CD14-positive monocyte (primary cell): ENCODE data around the gene GNRHR. TPM values are rescaled to one million over a fixed set of nuclear protein-coding genes. Genes with fewer than 3 reads are reported as not detected.

Source experiments
- DNase-seq, 3 donors: peaks; one replicate each; pipeline ENCODE4 v3.0.0-alpha.2; 2011 to 2022
- H2AFZ ChIP-seq: 2 replicates; pipeline ENCODE4 v1.6.0; 2012; ENCODE audit warnings: mild to moderate bottlenecking, low read depth, low read length, inconsistent platforms; ENCODE audit not compliant: insufficient read depth, poor library complexity, severe bottlenecking
- H3K27ac ChIP-seq, 2 donors: 1 replicate in 1 of 2; 2 replicates in 1 of 2; pipeline ENCODE4 v1.5.1; 2012 to 2013; ENCODE audit warnings: low read length in 2 of 2, control low read depth in 1 of 2, inconsistent platforms in 1 of 2, low read depth in 1 of 2, mild to moderate bottlenecking in 1 of 2
- H3K27me3 ChIP-seq, 2 donors: one replicate each; pipeline versions ENCODE4 v1.6.0 to v1.6.1; 2011 to 2013; ENCODE audit warnings: low read length in 2 of 2; ENCODE audit not compliant: control insufficient read depth in 2 of 2, insufficient read depth in 2 of 2
- H3K36me3 ChIP-seq, 2 donors: replicated peaks in 1 of 2; 1 replicate in 1 of 2; 2 replicates in 1 of 2; pipeline versions ENCODE4 v1.5.1 to v1.6.1; 2012 to 2013; ENCODE audit warnings: low read length in 2 of 2, control low read depth in 1 of 2, inconsistent platforms in 1 of 2, mild to moderate bottlenecking in 1 of 2; ENCODE audit not compliant: insufficient read depth in 2 of 2, control insufficient read depth in 1 of 2
- H3K4me1 ChIP-seq, 2 donors: 1 replicate in 1 of 2; 2 replicates in 1 of 2; pipeline versions ENCODE4 v1.5.1 to v1.6.1; 2012 to 2013; ENCODE audit warnings: low read length in 2 of 2, control low read depth in 1 of 2, inconsistent platforms in 1 of 2, mild to moderate bottlenecking in 1 of 2, moderate library complexity in 1 of 2; ENCODE audit not compliant: insufficient read depth in 2 of 2, control insufficient read depth in 1 of 2
- H3K4me2 ChIP-seq: replicated peaks from 2 replicates; pipeline ENCODE3; 2012; ENCODE audit warnings: low read length, moderate library complexity, mild to moderate bottlenecking; ENCODE audit not compliant: poor library complexity, severe bottlenecking; ENCODE audit errors: extremely low read depth
- H3K4me3 ChIP-seq, 3 experiments: fragments of 200-600 bp in 1 of 3; sonication (generic) in 1 of 3; replicated peaks in 1 of 3; 1 replicate in 2 of 3; 2 replicates in 1 of 3; pipeline ENCODE4 v1.5.1; 2011 to 2013; ENCODE audit warnings: low read length in 3 of 3, mild to moderate bottlenecking in 3 of 3, control low read depth in 2 of 3, low read depth in 2 of 3, inconsistent platforms in 1 of 3, moderate library complexity in 1 of 3
- H3K79me2 ChIP-seq: 2 replicates; pipeline ENCODE4 v1.6.0; 2012; ENCODE audit warnings: mild to moderate bottlenecking, control low read depth, inconsistent platforms, low read length, moderate library complexity; ENCODE audit not compliant: insufficient read depth
- H3K9ac ChIP-seq: 2 replicates; pipeline ENCODE4 v1.6.0; 2017; ENCODE audit warnings: low read length, mild to moderate bottlenecking; ENCODE audit not compliant: insufficient read depth, poor library complexity, severe bottlenecking
- H3K9me3 ChIP-seq, 2 donors: replicated peaks in 1 of 2; 1 replicate in 1 of 2; 2 replicates in 1 of 2; pipeline versions ENCODE4 v1.5.1 to v1.6.1; 2012 to 2013; ENCODE audit warnings: low read length in 2 of 2, control low read depth in 1 of 2; ENCODE audit not compliant: control insufficient read depth in 1 of 2, insufficient read depth in 1 of 2
- H4K20me1 ChIP-seq: 2 replicates; pipeline ENCODE4 v1.6.0; 2012; ENCODE audit warnings: mild to moderate bottlenecking, low read length, control low read depth, moderate library complexity; ENCODE audit not compliant: insufficient read depth
- H3K27ac Mint-ChIP-seq, 7 donors: one replicate each; pipeline ENCODE4 v1.8.0; 2020; ENCODE audit warnings: mild to moderate bottlenecking in 7 of 7, mixed read lengths in 7 of 7, moderate library complexity in 6 of 7, inconsistent platforms in 2 of 7
- H3K27me3 Mint-ChIP-seq, 3 donors: one replicate each; pipeline ENCODE4 v1.8.0; 2021 to 2022; ENCODE audit warnings: low read depth in 3 of 3, mild to moderate bottlenecking in 3 of 3, mixed read lengths in 3 of 3, moderate library complexity in 3 of 3, inconsistent platforms in 1 of 3
- H3K36me3 Mint-ChIP-seq, 2 donors: one replicate each; pipeline ENCODE4 v1.8.0; 2020; ENCODE audit warnings: mixed read lengths in 2 of 2, inconsistent platforms in 1 of 2, mild to moderate bottlenecking in 1 of 2
- H3K4me1 Mint-ChIP-seq: one replicate; pipeline ENCODE4 v1.8.0; 2020; ENCODE audit warnings: mild to moderate bottlenecking, mixed read lengths
- H3K4me3 Mint-ChIP-seq, 2 donors: one replicate each; pipeline ENCODE4 v1.8.0; 2020; ENCODE audit warnings: mild to moderate bottlenecking in 2 of 2, mixed read lengths in 2 of 2, moderate library complexity in 1 of 2
- H3K9me3 Mint-ChIP-seq, 7 donors: one replicate each; pipeline ENCODE4 v1.8.0; 2020 to 2022; ENCODE audit warnings: mixed read lengths in 7 of 7, mild to moderate bottlenecking in 6 of 7, moderate library complexity in 6 of 7, inconsistent platforms in 2 of 7
- CTCF ChIP-seq: fragments of 200-600 bp; IDR thresholded peaks from one replicate; pipeline ENCODE4 v1.8.0; 2022; ENCODE audit warnings: antibody characterized with exemption, mild to moderate bottlenecking
- WGBS: methylation state at CpG from one replicate; pipeline ENCODE4 v1.1.5; 2013; ENCODE audit warnings: missing lambda C conversion rate; ENCODE audit not compliant: insufficient coverage; 5-methylcytosine and 5-hydroxymethylcytosine counted together
- intact Hi-C, 2 donors: fragments of 100-400 bp; cut with micrococcal nuclease; formaldehyde crosslinking; loops; one replicate each; pipeline versions ENCODE4 v1.15.0 to v1.15.1; 2023
- polyA plus RNA-seq, 3 donors: library from polyadenylated mRNA; depleted of rRNA in 1 of 3; unstranded in 2 of 3; stranded (reverse) in 1 of 3; fragments of 300-500 nt in 2 of 3; fragments of >200 nt in 1 of 3; fragmentation: Illumina TruSeq in 2 of 3; gene quantifications; 1 replicate in 2 of 3; 2 replicates in 1 of 3; pipeline ENCODE4 v1.2.3, GENCODE V29; 2012 to 2021
- small RNA-seq: library from RNA; depleted of rRNA; stranded (forward); fragments of <200 nt; gene quantifications from one replicate; pipeline ENCODE3, GENCODE V24; 2012; ENCODE audit warnings: low read depth; ENCODE audit not compliant: insufficient read length

Gene GNRHR
- polyA plus RNA-seq, 3 donors = not detected

- H3K4me3 ChIP-seq = no peak overlapping the region
- H3K36me3 ChIP-seq = peaks cover 20 to 60% of the 10 kb centered on the region in 2 donors
- 100% methylated on average over 1 of the region's 3 CpGs for WGBS
- intact Hi-C loops = loop anchor here in 1 of 2 donors (10.0 kb wide), 1 partner anchor 150 kb away; the partner anchor contains the start of gene CENPC
- Mint-ChIP-seq H3K27me3 (peaks cover 0 to 3% (median 0%) of the 10 kb centered on the region in 3 donors), H3K27ac (no peak overlapping the region), H3K36me3 (peaks cover 54 to 58% of the 10 kb centered on the region in 2 donors), H3K4me1 (peaks cover 13% of the 10 kb centered on the region), H3K4me3 (no peak overlapping the region), H3K9me3 (peaks cover 0 to 5% (median 2%) of the 10 kb centered on the region in 7 donors)
- H3K4me1 ChIP-seq = peaks cover 4% of the 10 kb centered on the region in 2 donors
- H3K27ac ChIP-seq = no peak overlapping the region
- H3K9ac ChIP-seq = no peak overlapping the region
- no peak for DNase-seq
- no peak overlapping the region for H2AFZ ChIP-seq
- H3K4me2 ChIP-seq = no peak overlapping the region
- H3K79me2 ChIP-seq = peaks cover 49% of the 10 kb centered on the region
- no peak for TF ChIP-seq CTCF
- no peaks in the 10 kb centered on the region for H3K27me3 ChIP-seq
- no peaks in the 10 kb centered on the region for H3K9me3 ChIP-seq
- H4K20me1 ChIP-seq = peaks cover 10% of the 10 kb centered on the region
Measured at GRCh38 chr4:67694662-67695061, 59.5 kb downstream of the GNRHR start.

GRCh38 chr4:67691328-67691727, 62.9 kb downstream of the GNRHR start:
- peaks cover 0 to 3% (median 0%) of the 10 kb centered on the region in 3 donors for H3K27me3 Mint-ChIP-seq
- no peak overlapping the region for H3K27ac ChIP-seq
- no peak for DNase-seq
- no peak overlapping the region for H3K4me3 ChIP-seq
- peaks cover 8% of the 10 kb centered on the region for H4K20me1 ChIP-seq
- no peak for TF ChIP-seq CTCF
- no peak overlapping the region for H3K27ac Mint-ChIP-seq
- H3K4me2 ChIP-seq = no peak overlapping the region
- H2AFZ ChIP-seq = no peak overlapping the region
- peaks cover 0 to 5% (median 2%) of the 10 kb centered on the region in 7 donors for H3K9me3 Mint-ChIP-seq
- H3K4me1 Mint-ChIP-seq = no peaks in the 10 kb centered on the region
- peaks cover 25% of the 10 kb centered on the region for H3K79me2 ChIP-seq
- no peak overlapping the region for H3K9ac ChIP-seq
- no peak overlapping the region for H3K4me3 Mint-ChIP-seq
- no peaks in the 10 kb centered on the region for H3K9me3 ChIP-seq
- peaks cover 20 to 75% of the 10 kb centered on the region in 2 donors for H3K36me3 ChIP-seq
- H3K27me3 ChIP-seq = no peaks in the 10 kb centered on the region
- H3K4me1 ChIP-seq = no peaks in the 10 kb centered on the region
- intact Hi-C loops = loop anchor here in 1 of 2 donors (10.0 kb wide), 1 partner anchor 147 kb away; the partner anchor contains the start of gene CENPC
- peaks cover 57 to 64% of the 10 kb centered on the region in 2 donors for H3K36me3 Mint-ChIP-seq

Small RNA genes within 50 kb of the gene (small RNA-seq; reads per million reads assigned to genes)
- 1.2 reads per million for gene RF00091

Other genes starting within 250 kb of the GNRHR start
- gene CENPC, start 208.9 kb downstream of the GNRHR start, polyA plus RNA-seq = 1 to 10 TPM; 6.3 to 7.2 (median 6.7) TPM
- under 1 TPM in 2 of 3 donors, not detected in 1; 0.13 to 0.14 TPM for gene STAP1, start 195.7 kb downstream of the GNRHR start, polyA plus RNA-seq
- gene UBA6, start 53.2 kb downstream of the GNRHR start, polyA plus RNA-seq = 10 to 100 TPM in 2 of 3 donors, 1 to 10 TPM in 1; 8.4 to 22.0 (median 21.0) TPM
- gene TMPRSS11D, start 129.6 kb upstream of the GNRHR start, polyA plus RNA-seq = not detected
- not detected for gene TMPRSS11A, start 209.1 kb upstream of the GNRHR start, polyA plus RNA-seq